Measurements from ENCODE around the gene CBX6.

- TF ChIP-seq CTCF (optimal IDR thresholded peaks at IDR 0.05 in 1 of 3, IDR thresholded peaks at IDR 0.05 in 1 of 3, conservative IDR thresholded peaks at IDR 0.05 in 1 of 3; ENCODE audit: extremely low read depth in 1 of 3, insufficient read depth in 2 of 3, low read length in 3 of 3), result no peak
- peak; percentile 81 for TF ChIP-seq EZH2 (IDR thresholded peaks at IDR 0.05; ENCODE audit: low read length)
These were observed at the start of gene CBX6 for GRCh38 chr22:38872172-38872830.
